Esophagus muscularis mucosa (tissue), 4 donors: Measurements from ENCODE around the gene TSC2. TPM values are rescaled to one million over a fixed set of nuclear protein-coding genes. Genes with fewer than 3 reads are reported as not detected.

Experiments used
- DNase-seq: peaks from one replicate; pipeline ENCODE4 v3.0.0-alpha.2; 2017; ENCODE audit errors: extremely low spot score
- H3K27ac ChIP-seq, 4 donors: fragments of 200-600 bp; sonication (generic); replicated peaks in 1 of 4; 1 replicate in 3 of 4; 2 replicates in 1 of 4; pipeline ENCODE4 v1.5.1; 2016 to 2019; ENCODE audit warnings: mild to moderate bottlenecking in 1 of 4
- H3K27me3 ChIP-seq, 4 donors: fragments of 200-600 bp; sonication (generic); one replicate each; pipeline versions ENCODE4 v1.5.1 to v1.6.0; 2016 to 2019
- H3K36me3 ChIP-seq, 4 donors: fragments of 200-600 bp; sonication (generic); one replicate each; pipeline ENCODE4 v1.5.1; 2016 to 2019
- H3K4me1 ChIP-seq, 4 donors: fragments of 200-600 bp; sonication (generic); one replicate each; pipeline ENCODE4 v1.5.1; 2016 to 2019
- H3K4me3 ChIP-seq, 4 donors: fragments of 200-600 bp; sonication (generic); 1 replicate in 2 of 4; 2 replicates in 2 of 4; pipeline ENCODE4 v1.5.1; 2016 to 2019; ENCODE audit warnings: mild to moderate bottlenecking in 4 of 4, moderate library complexity in 1 of 4
- H3K9me3 ChIP-seq, 4 donors: fragments of 200-600 bp; sonication (generic); 1 replicate in 3 of 4; 2 replicates in 1 of 4; pipeline ENCODE4 v1.5.1; 2016 to 2019
- CTCF ChIP-seq, 3 experiments: fragments of 200-600 bp in 2 of 3; fragments of 450-650 bp in 1 of 3; sonication (generic) in 2 of 3; IDR thresholded peaks; one replicate each; pipeline ENCODE4 v1.5.1; 2017 to 2019; ENCODE audit warnings: antibody characterized with exemption in 3 of 3, mild to moderate bottlenecking in 2 of 3, moderate library complexity in 1 of 3
- EP300 ChIP-seq: sonication (generic); formaldehyde crosslinking; IDR thresholded peaks from one replicate; pipeline ENCODE4 v1.6.1; 2017; ENCODE audit warnings: antibody characterized with exemption
- POLR2A ChIP-seq: fragments of 450-650 bp; IDR thresholded peaks from one replicate; pipeline ENCODE4 v1.6.1; 2017; ENCODE audit warnings: antibody characterized with exemption, moderate library complexity, mild to moderate bottlenecking, low read depth
- POLR2AphosphoS5 ChIP-seq, 2 donors: sonication (generic); formaldehyde crosslinking; IDR thresholded peaks; one replicate each; pipeline ENCODE4 v1.6.1; 2017; ENCODE audit warnings: antibody characterized with exemption in 2 of 2
- WGBS: methylation state at CpG from one replicate; pipeline ENCODE4 v1.1.5; 2018; 5-methylcytosine and 5-hydroxymethylcytosine counted together
- intact Hi-C: fragments of 100-400 bp; cut with DNase I; formaldehyde crosslinking; loops from one replicate; pipeline ENCODE4 v1.15.1; 2023
- total RNA-seq, 4 donors: library from RNA; depleted of rRNA; stranded (reverse); fragments of >200 nt; gene quantifications; one replicate each; pipeline versions ENCODE4 v1.1.0 to v1.2.1, GENCODE V29; 2016

Gene TSC2
- total RNA-seq, 4 donors from 2014 or later: 41.3 to 71.7 (median 52.0) TPM

- peaks cover 0 to 19% (median 5%) of the 10 kb centered on the region in 4 donors for H3K36me3 ChIP-seq
- 81% methylated on average over 12 of the region's 26 CpGs for WGBS
- no peaks in the 10 kb centered on the region for H3K27me3 ChIP-seq
- no peaks in the 10 kb centered on the region for H3K9me3 ChIP-seq
- DNase-seq: no peak
- peak overlapping the region in 2 of 4 donors; percentile 4 to 15 for H3K27ac ChIP-seq
- peaks cover 72 to 87% (median 81%) of the 10 kb centered on the region in 4 donors for H3K4me1 ChIP-seq
- intact Hi-C loops: no loop called here
- TF ChIP-seq POLR2A: no peak
- TF ChIP-seq CTCF (IDR thresholded peaks at IDR 0.05): no peak
- no peak for TF ChIP-seq EP300
- TF ChIP-seq POLR2AphosphoS5 (IDR thresholded peaks at IDR 0.05): peak in 1 of 2 donors; percentile 10
- no peak overlapping the region for H3K4me3 ChIP-seq
Measured at GRCh38 chr16:2043667-2044451, 3.9 kb upstream of the TSC2 start.

GRCh38 chr16:2044541-2044940 is 3.2 kb upstream of the TSC2 start:
- Histone ChIP-seq H3K36me3 (peaks cover 0 to 19% (median 2%) of the 10 kb centered on the region in 4 donors), H3K27me3 (no peaks in the 10 kb centered on the region), H3K9me3 (no peaks in the 10 kb centered on the region), H3K27ac (peak overlapping the region in 2 of 4 donors; percentile 4 to 15), H3K4me3 (no peak overlapping the region), H3K4me1 (peaks cover 72 to 87% (median 82%) of the 10 kb centered on the region in 4 donors)
- DNase-seq: no peak
- intact Hi-C loops: no loop called here
- TF ChIP-seq POLR2AphosphoS5 (IDR thresholded peaks at IDR 0.05) (no peak), CTCF (IDR thresholded peaks at IDR 0.05) (no peak), POLR2A (no peak), EP300 (no peak)
- WGBS: no CpG with 5 or more reads among the region's 22 CpGs

GRCh38 chr16:2045965-2046892 is 1.6 kb upstream of the TSC2 start:
- Histone ChIP-seq H3K4me3 (peak overlapping the region; percentile 74 to 92 (median 88)), H3K36me3 (peaks cover 0 to 33% (median 14%) of the 10 kb centered on the region in 4 donors), H3K27ac (peak overlapping the region in 3 of 4 donors; percentile 79 to 80 (median 80)), H3K9me3 (no peaks in the 10 kb centered on the region), H3K4me1 (peaks cover 58 to 72% (median 65%) of the 10 kb centered on the region in 4 donors), H3K27me3 (no peaks in the 10 kb centered on the region)
- intact Hi-C loops: no loop called here
- 91% methylated on average over 20 of the region's 21 CpGs for WGBS
- TF ChIP-seq POLR2A (no peak), POLR2AphosphoS5 (IDR thresholded peaks at IDR 0.05) (no peak), CTCF (IDR thresholded peaks at IDR 0.05) (no peak), EP300 (no peak)
- DNase-seq: no peak

GRCh38 chr16:2046893-2047329 is 874 bp upstream of the TSC2 start:
- intact Hi-C loops: no loop called here
- Histone ChIP-seq H3K4me1 (peaks cover 56 to 68% (median 62%) of the 10 kb centered on the region in 4 donors), H3K9me3 (no peaks in the 10 kb centered on the region), H3K36me3 (peaks cover 0 to 40% (median 21%) of the 10 kb centered on the region in 4 donors), H3K4me3 (peak overlapping the region; percentile 74 to 92 (median 88)), H3K27ac (peak overlapping the region; percentile 79 to 81 (median 80)), H3K27me3 (no peaks in the 10 kb centered on the region)
- no peak for DNase-seq
- TF ChIP-seq POLR2AphosphoS5 (IDR thresholded peaks at IDR 0.05) (peak; percentile 5 to 43), EP300 (no peak)
- WGBS: 16% methylated on average over 8 of the region's 8 CpGs
